Kidney epithelial cell (primary cell): ENCODE measurements around the gene PCCA. TPM values are rescaled to one million over a fixed set of nuclear protein-coding genes. Genes with fewer than 3 reads are reported as not detected.

Experiments
- DNase-seq: peaks from one replicate; pipeline ENCODE4 v3.0.0-alpha.2; 2010; ENCODE audit warnings: low read depth
- H3K27me3 ChIP-seq: 2 replicates; pipeline ENCODE4 v1.6.0; 2011; ENCODE audit warnings: low read length; ENCODE audit not compliant: control insufficient read depth, insufficient read depth
- H3K36me3 ChIP-seq: 2 replicates; pipeline ENCODE4 v1.5.1; 2011; ENCODE audit warnings: low read length; ENCODE audit not compliant: control insufficient read depth, insufficient read depth
- H3K4me3 ChIP-seq: 2 replicates; pipeline ENCODE4 v1.5.1; 2011; ENCODE audit warnings: low read depth, mild to moderate bottlenecking, control low read depth, low read length
- CTCF ChIP-seq: IDR thresholded peaks from 2 replicates; pipeline ENCODE4 v1.5.1; 2011; ENCODE audit warnings: mild to moderate bottlenecking, moderate library complexity, low read length, control low read depth, inconsistent platforms; ENCODE audit not compliant: insufficient read depth, poor library complexity, severe bottlenecking
- total RNA-seq: library from RNA; depleted of rRNA; stranded (reverse); fragments of >200 nt; gene quantifications from 2 replicates; pipeline ENCODE4 v1.2.3, GENCODE V29; 2015

The PCCA gene
- total RNA-seq, 1 donor from 2014 or later, result 15.7 TPM

DNA sequence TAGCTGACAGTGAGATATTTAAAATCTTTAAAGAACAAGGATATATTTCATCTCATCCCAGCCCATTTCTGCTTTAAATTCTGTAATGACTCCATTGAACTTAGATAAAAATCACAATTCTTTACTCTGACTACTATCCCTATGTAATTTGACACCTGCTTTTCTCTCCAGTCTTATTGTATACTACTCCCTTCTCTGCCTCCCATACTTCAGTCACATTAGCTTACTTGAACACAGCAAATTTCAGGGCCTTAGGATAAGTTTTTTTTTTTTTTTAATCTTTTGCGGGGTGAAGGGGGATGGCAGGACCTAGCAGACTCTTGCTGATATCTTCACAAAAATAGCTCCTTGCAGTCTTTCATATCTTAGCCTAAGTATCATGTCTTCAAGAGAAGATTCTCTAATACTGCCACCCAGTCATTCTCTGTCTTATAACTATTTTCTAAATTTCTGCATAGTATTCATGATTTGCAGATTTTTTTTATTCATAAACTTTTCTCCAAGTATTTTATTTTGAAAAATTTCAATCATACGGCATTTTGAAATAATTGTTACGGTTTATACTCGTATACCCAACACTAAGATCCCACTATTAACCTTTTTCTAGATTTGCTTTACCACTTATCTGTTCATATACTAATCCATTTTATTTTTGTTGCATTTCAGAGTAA lies 151.4 kb downstream of the PCCA start:
- no peak for TF ChIP-seq CTCF
- no peak overlapping the region for H3K4me3 ChIP-seq

DNA sequence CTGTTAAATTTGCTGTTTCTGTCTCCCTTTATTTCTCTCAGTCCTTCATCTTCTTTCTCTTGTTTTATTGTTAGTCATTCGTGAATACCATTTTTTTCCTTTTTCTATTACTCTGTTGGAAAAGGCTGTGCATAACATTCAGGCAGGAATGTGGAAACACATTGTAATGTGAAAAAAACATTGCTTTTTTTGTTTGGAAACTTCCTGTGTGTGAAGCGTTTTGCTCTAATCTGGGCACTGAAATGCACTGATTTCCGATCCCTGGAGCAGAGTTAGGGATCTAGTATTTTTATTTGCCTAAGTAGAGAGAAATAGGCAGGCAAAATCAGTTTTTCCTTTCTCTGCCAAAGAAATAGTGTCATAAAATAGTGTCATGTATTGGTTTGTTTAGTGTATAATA lies 155.5 kb downstream of the PCCA start:
- H3K4me3 ChIP-seq, result no peak overlapping the region
- no peaks in the 10 kb centered on the region for H3K27me3 ChIP-seq
- no peak for DNase-seq
- no peak for TF ChIP-seq CTCF
- H3K36me3 ChIP-seq, result no peaks in the 10 kb centered on the region

More for the DNA sequence above, 151.4 kb downstream of the PCCA start:
- H3K36me3 ChIP-seq, result no peaks in the 10 kb centered on the region
- H3K27me3 ChIP-seq, result no peaks in the 10 kb centered on the region
- no peak for DNase-seq

GRCh38 chr13:100245104-100245503 lies 156.2 kb downstream of the PCCA start:
- DNase-seq, result no peak
- TF ChIP-seq CTCF, result no peak
- Histone ChIP-seq H3K4me3 (no peak overlapping the region), H3K36me3 (no peaks in the 10 kb centered on the region), H3K27me3 (no peaks in the 10 kb centered on the region)

DNA sequence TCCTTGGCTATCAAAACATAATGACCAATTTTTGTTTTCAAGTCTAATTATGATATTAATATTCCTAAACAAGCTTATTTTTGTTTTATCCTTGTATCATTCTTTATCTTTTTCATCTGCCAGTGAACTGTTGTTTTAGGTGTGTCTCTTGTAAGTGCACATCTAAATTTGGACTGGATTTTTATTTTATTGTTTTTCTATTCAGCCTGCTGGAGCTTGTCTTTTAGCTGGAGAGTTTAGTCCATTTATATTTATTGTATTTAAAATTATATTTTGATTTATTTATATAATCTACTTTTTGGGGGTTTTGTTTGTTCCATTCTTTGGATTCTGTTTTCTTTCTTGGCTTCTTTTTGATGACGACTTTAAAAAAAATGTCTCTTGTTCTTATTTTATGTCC lies 159.0 kb downstream of the PCCA start:
- no peak for TF ChIP-seq CTCF
- no peak for DNase-seq
- no peak overlapping the region for H3K4me3 ChIP-seq
- H3K27me3 ChIP-seq, result no peaks in the 10 kb centered on the region
- no peaks in the 10 kb centered on the region for H3K36me3 ChIP-seq

DNA sequence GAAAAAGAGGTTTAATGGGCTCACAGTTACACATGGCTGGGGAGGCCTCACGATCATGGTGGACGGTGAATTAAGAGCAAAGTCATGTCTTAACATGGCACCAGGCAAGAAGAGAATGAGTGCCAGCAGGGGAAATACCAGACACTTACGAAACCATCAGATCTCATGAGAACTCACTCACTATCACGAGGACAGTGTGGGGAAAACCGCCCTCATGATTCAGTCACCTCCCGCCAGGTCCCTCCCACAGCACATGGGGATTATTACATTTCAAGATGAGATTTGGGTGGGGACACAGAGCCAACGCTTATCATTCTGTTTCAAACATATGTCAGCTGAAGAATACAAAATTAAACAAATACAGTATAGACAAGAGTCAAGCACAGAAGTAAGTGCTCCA lies 165.1 kb downstream of the PCCA start:
- no peak for TF ChIP-seq CTCF
- DNase-seq, result no peak
- no peaks in the 10 kb centered on the region for H3K36me3 ChIP-seq
- no peak overlapping the region for H3K4me3 ChIP-seq
- H3K27me3 ChIP-seq, result no peaks in the 10 kb centered on the region

GRCh38 chr13:100262404-100262803 lies 173.5 kb downstream of the PCCA start:
- no peak overlapping the region for H3K4me3 ChIP-seq
- H3K36me3 ChIP-seq, result no peaks in the 10 kb centered on the region
- DNase-seq, result no peak
- no peak for TF ChIP-seq CTCF
- no peaks in the 10 kb centered on the region for H3K27me3 ChIP-seq
